BE2C (cell line): ENCODE results near the gene SCO2. TPM values are rescaled to one million over a fixed set of nuclear protein-coding genes. Genes with fewer than 3 reads are reported as not detected.
A peak's percentile ranks its signal among the peaks of the same experiment; 100 is the strongest.

Source experiments
- DNase-seq: peaks from one replicate; pipeline ENCODE4 v3.0.0-alpha.2; 2020
- H3K27me3 ChIP-seq: fragments of 250-450 bp; sonication (Bioruptor Pico); 2 replicates; pipeline ENCODE4 v1.5.1; 2020; ENCODE audit warnings: mild to moderate bottlenecking
- H3K36me3 ChIP-seq: fragments of 250-450 bp; sonication (Bioruptor Pico); 2 replicates; pipeline ENCODE4 v1.5.1; 2020; ENCODE audit warnings: mild to moderate bottlenecking
- H3K4me1 ChIP-seq: fragments of 250-450 bp; sonication (Bioruptor Pico); 2 replicates; pipeline ENCODE4 v1.5.1; 2020
- H3K4me3 ChIP-seq: 2 replicates; pipeline ENCODE4 v1.5.1; 2011; ENCODE audit warnings: low read depth, low read length
- H3K9me3 ChIP-seq: fragments of 250-450 bp; sonication (Bioruptor Pico); 2 replicates; pipeline ENCODE4 v1.5.1; 2020
- polyA plus RNA-seq: library from polyadenylated mRNA; unstranded; fragments of >200 nt; gene quantifications from one replicate; pipeline ENCODE4 v1.2.1, GENCODE V29; 2012; ENCODE audit warnings: low read depth, missing spikeins; ENCODE audit not compliant: insufficient read length, insufficient read depth
- TF ChIP-seq, protein P1 (sequence below): IDR thresholded peaks from 2 replicates; pipeline ENCODE4 v1.5.1; 2012; ENCODE audit warnings: mild to moderate bottlenecking, low read depth, low read length

SCO2 gene
- 8.2 TPM for polyA plus RNA-seq

GRCh38 chr22:50525104-50525857, at the start of gene SCO2:
Gene SCO2 (minus strand): TSS chr22:50525598. CDS start chr22:50524411, 1,187 bp downstream.
- peaks cover 3% of the 10 kb centered on the region; the same call in 1 of the 2 replicates for H3K9me3 ChIP-seq
- H3K4me3 ChIP-seq: peak within 1 kb of the TSS; percentile 85
- peaks cover 30% of the 10 kb centered on the region for H3K36me3 ChIP-seq
- peak; percentile 99 for DNase-seq
- H3K27me3 ChIP-seq: peaks cover 12% of the 10 kb centered on the region
- peaks cover 13% of the 10 kb centered on the region; the same call in 1 of the 2 replicates for H3K4me1 ChIP-seq
- TF ChIP-seq, protein P1, sequence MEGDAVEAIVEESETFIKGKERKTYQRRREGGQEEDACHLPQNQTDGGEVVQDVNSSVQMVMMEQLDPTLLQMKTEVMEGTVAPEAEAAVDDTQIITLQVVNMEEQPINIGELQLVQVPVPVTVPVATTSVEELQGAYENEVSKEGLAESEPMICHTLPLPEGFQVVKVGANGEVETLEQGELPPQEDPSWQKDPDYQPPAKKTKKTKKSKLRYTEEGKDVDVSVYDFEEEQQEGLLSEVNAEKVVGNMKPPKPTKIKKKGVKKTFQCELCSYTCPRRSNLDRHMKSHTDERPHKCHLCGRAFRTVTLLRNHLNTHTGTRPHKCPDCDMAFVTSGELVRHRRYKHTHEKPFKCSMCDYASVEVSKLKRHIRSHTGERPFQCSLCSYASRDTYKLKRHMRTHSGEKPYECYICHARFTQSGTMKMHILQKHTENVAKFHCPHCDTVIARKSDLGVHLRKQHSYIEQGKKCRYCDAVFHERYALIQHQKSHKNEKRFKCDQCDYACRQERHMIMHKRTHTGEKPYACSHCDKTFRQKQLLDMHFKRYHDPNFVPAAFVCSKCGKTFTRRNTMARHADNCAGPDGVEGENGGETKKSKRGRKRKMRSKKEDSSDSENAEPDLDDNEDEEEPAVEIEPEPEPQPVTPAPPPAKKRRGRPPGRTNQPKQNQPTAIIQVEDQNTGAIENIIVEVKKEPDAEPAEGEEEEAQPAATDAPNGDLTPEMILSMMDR: peak; percentile 52

GRCh38 chr22:50574383-50574755, 49.0 kb upstream of the SCO2 start:
- Histone ChIP-seq H3K27me3 (no peaks in the 10 kb centered on the region), H3K4me1 (no peaks in the 10 kb centered on the region), H3K9me3 (no peaks in the 10 kb centered on the region), H3K4me3 (no peak overlapping the region), H3K36me3 (peaks cover 7% of the 10 kb centered on the region; the same call in 1 of the 2 replicates)
- DNase-seq: no peak
- TF ChIP-seq, protein P1: no peak

DNA sequence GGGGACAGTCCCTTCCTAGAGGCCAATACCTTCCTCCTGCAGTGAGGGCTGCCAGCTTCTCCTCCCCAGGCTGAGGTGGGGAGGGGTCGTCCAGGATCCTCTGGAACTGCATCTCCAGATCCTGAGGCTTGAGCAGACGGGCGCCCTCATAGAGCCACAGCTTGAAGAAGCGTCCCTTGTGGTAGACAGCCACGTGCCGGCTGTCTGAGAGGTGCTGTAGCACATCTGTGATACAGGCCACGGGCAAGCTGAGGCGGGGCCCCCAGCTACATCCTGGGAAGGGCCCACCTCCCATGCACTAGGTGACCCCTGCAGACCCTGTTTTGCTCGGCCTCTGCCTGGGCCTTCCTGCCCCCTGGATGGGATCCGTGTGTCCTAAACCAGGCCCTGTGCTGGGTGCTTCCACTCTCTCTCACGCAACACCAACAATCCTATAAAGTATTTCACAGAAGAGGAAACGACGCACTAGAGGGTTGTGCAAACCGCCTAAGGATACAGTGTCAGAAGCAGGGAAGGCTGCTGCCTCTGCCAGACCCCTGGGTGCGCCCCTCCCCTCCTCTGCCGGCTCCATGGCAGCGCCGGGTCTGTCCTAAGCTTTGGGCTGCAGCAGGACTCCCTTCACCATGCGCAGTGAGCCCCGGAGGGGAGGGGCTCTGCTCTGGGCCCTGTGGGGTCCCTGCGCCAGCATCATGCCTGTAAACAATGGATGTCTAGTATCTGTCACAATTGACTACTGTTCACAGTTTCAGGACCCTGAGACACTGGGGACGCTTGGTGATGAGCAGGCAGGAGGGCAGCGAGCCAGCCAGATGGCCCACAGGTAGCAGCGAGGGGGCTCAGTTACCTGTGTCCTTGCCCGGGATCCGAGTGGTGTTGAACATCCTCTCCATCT, 48.3 kb upstream of the SCO2 start:
- TF ChIP-seq, protein P1: no peak
- H3K36me3 ChIP-seq: peaks cover 7% of the 10 kb centered on the region; the same call in 1 of the 2 replicates
- no peak overlapping the region for H3K4me3 ChIP-seq
- H3K4me1 ChIP-seq: no peaks in the 10 kb centered on the region
- no peak for DNase-seq
- H3K9me3 ChIP-seq: no peaks in the 10 kb centered on the region
- no peaks in the 10 kb centered on the region for H3K27me3 ChIP-seq

DNA sequence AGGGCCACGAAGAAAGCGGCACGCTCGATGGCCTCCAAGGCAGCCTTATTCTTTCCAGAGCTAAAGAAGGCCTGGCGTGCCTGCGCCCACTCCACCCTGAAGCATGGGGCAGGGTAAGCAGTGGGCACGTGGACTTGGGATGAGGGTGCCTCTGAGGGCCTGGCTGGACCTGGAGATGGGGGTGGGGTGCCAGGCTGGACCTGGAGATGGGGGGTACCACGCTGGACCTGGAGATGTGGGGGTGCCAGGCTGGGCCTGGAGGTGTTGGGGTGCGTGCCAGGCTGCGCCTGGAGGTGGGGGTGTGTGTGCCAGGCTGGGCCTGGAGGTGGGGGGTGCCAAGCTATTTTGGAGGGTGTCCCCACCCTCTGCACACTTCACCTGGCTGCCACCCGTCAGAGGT, 47.6 kb upstream of the SCO2 start:
- TF ChIP-seq, protein P1: no peak
- H3K36me3 ChIP-seq: peaks cover 7% of the 10 kb centered on the region; the same call in 1 of the 2 replicates
- H3K9me3 ChIP-seq: no peaks in the 10 kb centered on the region
- H3K4me3 ChIP-seq: no peak overlapping the region
- DNase-seq: no peak
- H3K27me3 ChIP-seq: no peaks in the 10 kb centered on the region
- H3K4me1 ChIP-seq: no peaks in the 10 kb centered on the region

DNA sequence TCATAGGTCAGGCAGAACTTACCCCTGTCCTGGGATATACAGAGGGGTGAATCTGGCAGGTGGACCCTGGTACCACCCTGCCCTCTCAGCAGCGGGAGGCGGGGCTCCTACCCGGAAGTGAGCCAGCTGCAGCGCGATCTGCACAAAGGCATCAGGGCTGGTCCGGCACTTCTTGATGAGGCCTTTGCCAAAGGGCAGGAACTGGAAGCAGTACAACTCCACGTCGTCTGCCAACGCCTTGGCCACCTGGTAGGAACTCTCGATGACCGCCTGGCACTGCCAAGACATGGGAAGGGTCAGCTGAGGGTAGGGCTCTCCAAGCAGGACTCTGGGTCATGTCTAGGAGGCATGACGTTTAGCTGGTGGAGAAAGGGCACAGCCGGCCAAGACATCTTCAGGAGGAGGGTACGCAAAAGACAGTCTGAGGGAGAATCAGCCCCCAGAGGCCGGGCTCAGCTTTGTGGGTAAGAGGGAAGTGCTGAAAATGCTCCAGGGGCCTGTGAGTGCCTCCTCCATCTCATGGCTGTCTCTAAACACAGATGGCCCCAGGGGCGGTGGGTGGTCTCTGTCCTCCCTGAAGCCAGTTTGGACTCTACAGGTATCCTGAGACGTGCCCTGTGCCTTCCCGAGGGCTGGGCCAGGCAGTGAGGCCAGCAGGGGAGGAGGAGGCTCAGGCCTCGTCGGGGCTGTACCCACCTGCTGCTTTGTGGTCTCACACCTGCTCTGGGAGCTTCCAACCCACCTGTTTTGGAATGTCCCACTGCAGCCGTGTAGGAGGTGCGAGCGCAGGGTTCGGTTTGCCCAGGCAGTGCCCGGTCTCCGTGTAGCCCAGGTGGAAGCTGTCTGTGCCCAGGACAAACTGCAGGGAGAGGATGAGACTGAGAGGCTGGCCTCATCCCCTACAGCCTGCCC, 46.1 kb upstream of the SCO2 start:
- H3K36me3 ChIP-seq: peaks cover 7% of the 10 kb centered on the region; the same call in 1 of the 2 replicates
- no peak for DNase-seq
- H3K4me1 ChIP-seq: no peaks in the 10 kb centered on the region
- no peaks in the 10 kb centered on the region for H3K27me3 ChIP-seq
- no peak overlapping the region for H3K4me3 ChIP-seq
- no peaks in the 10 kb centered on the region for H3K9me3 ChIP-seq
- TF ChIP-seq, protein P1: no peak
